Measurements from ENCODE around the gene PILRB.

DNA sequence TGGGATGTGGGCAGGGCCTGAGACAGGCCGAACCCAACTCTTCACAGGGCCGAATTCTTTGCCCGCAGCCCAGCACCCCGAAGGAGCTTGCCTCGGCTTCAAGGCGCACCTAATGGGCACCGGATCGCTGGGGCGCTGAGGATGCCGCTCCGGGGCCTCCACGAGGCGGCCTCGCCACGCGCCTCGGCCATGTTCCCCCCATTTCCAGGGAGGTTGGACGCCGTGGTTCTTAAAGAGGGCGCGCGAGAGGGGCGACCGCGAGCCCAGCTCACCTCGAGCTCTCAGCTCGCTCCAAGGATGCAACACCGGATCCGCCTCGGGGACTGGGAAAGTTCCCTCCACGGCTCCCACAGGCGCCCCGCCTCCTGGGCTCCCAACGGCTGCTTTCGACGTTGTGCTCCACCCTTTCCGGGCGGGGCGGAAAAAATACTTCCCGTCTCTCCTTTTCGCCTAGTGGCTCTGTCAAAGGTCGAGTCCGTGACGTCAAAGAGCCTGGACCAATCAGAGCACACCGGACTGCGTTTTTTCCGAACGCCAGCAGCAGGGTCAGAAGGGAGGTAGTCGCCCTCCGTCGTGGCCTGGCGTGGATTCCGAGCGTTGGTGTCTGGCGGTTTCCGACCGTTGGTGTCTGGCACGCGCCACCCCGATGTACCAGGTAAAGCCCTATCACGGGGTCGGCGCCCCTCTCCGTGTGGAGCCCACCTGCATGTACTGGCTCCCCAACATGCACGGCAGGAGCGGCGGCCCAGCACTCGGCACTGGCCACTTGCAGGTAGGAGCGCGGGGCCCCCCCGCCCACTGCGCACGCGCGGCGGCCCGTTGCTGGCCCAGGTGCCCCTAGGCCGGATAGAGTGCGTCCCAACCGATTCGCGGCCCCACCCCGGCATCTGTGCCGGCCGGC is 22.1 kb upstream of the PILRB start:
- TF ChIP-seq CTCF (IDR thresholded peaks at IDR 0.05) (peak in 3 of 7 experiments; percentile 2 to 19 (median 9)), POLR2A (IDR thresholded peaks at IDR 0.05) (peak; percentile 95 to 99 (median 97))

Data from body of pancreas (tissue), 4 donors.